Type B pancreatic cell (in vitro differentiated cells): ENCODE measurements around the gene PDE6A. TPM values are rescaled to one million over a fixed set of nuclear protein-coding genes. Genes with fewer than 3 reads are reported as not detected.
A peak's percentile ranks its signal among the peaks of the same experiment; 100 is the strongest.
"Not testable (repeated sequence)": the region's sequence is repeated elsewhere in the genome, so short reads cannot be mapped to it uniquely, and the experiment has no call there.

Experiments
- DNase-seq: peaks from one replicate; pipeline ENCODE4 v3.0.0; 2021; ENCODE audit warnings: mixed read lengths; ENCODE audit not compliant: unreplicated experiment; ENCODE audit errors: extremely low spot score
- H3K27ac Mint-ChIP-seq: 2 replicates; pipeline ENCODE4 v1.8.0; 2021; ENCODE audit warnings: mild to moderate bottlenecking, mixed read lengths
- H3K27me3 Mint-ChIP-seq: 2 replicates; pipeline ENCODE4 v1.8.0; 2021; ENCODE audit warnings: mixed read lengths
- H3K36me3 Mint-ChIP-seq: 2 replicates; pipeline ENCODE4 v1.8.0; 2021; ENCODE audit warnings: mixed read lengths
- H3K4me1 Mint-ChIP-seq: one replicate; pipeline ENCODE4 v1.8.0; 2021; ENCODE audit warnings: mixed read lengths; ENCODE audit not compliant: unreplicated experiment
- H3K4me3 Mint-ChIP-seq: 2 replicates; pipeline ENCODE4 v1.8.0; 2021; ENCODE audit warnings: mild to moderate bottlenecking, mixed read lengths
- H3K9me3 Mint-ChIP-seq: 2 replicates; pipeline ENCODE4 v1.8.0; 2021; ENCODE audit warnings: mixed read lengths
- total RNA-seq: library from RNA; stranded (reverse); gene quantifications from 2 replicates; pipeline ENCODE4 v1.2.1, GENCODE V29; 2021; ENCODE audit warnings: low replicate concordance
- TF ChIP-seq, protein P1 (sequence below): fragments of 200-600 bp; sonication (generic); conservative IDR thresholded peaks from 2 replicates; pipeline ENCODE4 v1.5.0; 2021; ENCODE audit warnings: antibody characterized with exemption, mild to moderate bottlenecking

Gene PDE6A
- total RNA-seq, 1 donor from 2014 or later: not detected

DNA sequence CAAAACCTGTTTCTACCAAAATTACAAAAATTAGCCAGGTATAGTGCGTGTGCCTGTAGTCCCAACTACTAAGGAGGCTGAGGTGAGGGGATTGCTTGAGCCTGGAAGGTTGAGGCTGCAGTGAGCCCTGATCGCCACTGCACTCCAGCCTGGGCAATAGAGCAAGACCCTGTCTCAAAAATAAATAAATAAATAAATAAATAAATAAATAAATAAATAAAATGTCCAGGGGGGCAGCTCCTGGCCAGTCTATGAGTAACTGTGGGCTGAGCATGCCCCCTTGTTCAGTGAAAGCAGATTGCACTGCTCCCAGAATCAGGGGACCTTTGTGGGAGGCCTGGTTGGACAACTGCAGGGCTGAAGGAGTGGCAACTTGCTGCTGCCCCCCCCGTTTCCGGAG lies 62.7 kb downstream of the PDE6A start:
- Mint-ChIP-seq H3K4me3 (no peak overlapping the region), H3K27me3 (no peaks in the 10 kb centered on the region), H3K27ac (no peak overlapping the region), H3K4me1 (no peaks in the 10 kb centered on the region), H3K9me3 (no peaks in the 10 kb centered on the region), H3K36me3 (no peaks in the 10 kb centered on the region)
- TF ChIP-seq, protein P1, sequence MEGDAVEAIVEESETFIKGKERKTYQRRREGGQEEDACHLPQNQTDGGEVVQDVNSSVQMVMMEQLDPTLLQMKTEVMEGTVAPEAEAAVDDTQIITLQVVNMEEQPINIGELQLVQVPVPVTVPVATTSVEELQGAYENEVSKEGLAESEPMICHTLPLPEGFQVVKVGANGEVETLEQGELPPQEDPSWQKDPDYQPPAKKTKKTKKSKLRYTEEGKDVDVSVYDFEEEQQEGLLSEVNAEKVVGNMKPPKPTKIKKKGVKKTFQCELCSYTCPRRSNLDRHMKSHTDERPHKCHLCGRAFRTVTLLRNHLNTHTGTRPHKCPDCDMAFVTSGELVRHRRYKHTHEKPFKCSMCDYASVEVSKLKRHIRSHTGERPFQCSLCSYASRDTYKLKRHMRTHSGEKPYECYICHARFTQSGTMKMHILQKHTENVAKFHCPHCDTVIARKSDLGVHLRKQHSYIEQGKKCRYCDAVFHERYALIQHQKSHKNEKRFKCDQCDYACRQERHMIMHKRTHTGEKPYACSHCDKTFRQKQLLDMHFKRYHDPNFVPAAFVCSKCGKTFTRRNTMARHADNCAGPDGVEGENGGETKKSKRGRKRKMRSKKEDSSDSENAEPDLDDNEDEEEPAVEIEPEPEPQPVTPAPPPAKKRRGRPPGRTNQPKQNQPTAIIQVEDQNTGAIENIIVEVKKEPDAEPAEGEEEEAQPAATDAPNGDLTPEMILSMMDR: no peak
- no peak for DNase-seq

DNA sequence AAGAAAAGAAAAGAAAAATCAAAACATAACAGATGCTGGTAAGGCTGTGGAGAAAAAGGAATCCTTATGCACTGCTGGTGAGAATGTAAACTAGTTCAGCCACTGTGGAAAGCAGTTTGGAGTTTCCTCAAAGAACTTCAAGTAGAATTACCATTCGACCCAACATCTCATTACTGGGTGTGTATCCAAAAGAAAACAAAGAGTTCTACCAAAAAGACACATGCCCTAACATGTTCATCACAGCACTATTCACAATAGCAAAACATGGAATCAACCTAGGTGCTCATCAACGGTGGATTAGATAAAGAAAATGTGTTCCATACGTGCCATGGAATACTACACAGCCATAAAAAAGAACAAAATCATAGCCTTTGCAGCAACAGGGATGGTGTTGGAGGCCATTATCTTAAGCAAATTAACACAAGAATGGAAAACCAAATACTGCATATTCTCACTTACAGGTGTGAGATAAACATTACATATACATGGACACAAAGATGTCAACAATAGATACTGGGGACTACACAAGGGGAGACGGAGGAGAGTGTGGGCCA lies 63.4 kb downstream of the PDE6A start:
- Mint-ChIP-seq H3K4me3 (no peak overlapping the region), H3K27ac (peak overlapping the region; percentile 50), H3K9me3 (no peaks in the 10 kb centered on the region), H3K36me3 (no peaks in the 10 kb centered on the region), H3K27me3 (no peaks in the 10 kb centered on the region), H3K4me1 (no peaks in the 10 kb centered on the region)
- TF ChIP-seq, protein P1: no peak
- DNase-seq: no peak

DNA sequence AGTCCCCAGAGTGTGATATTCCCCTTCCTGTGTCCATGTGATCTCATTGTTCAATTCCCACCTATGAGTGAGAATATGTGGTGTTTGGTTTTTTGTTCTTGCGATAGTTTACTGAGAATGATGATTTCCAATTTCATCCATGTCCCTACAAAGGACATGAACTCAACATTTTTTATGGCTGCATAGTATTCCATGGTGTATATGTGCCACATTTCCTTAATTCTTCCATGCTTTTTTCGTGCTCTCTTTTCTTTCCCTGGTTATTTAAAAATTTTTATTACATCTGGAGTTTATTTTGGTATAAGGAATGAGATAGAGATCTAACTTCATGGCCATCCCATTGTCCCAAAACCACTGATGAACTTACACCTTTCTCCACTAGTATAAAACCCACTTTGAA lies 65.0 kb downstream of the PDE6A start:
- DNase-seq, H3K4me3 Mint-ChIP-seq, H3K4me1 Mint-ChIP-seq, H3K27me3 Mint-ChIP-seq, H3K9me3 Mint-ChIP-seq, H3K36me3 Mint-ChIP-seq, H3K27ac Mint-ChIP-seq: not testable (repeated sequence)

DNA sequence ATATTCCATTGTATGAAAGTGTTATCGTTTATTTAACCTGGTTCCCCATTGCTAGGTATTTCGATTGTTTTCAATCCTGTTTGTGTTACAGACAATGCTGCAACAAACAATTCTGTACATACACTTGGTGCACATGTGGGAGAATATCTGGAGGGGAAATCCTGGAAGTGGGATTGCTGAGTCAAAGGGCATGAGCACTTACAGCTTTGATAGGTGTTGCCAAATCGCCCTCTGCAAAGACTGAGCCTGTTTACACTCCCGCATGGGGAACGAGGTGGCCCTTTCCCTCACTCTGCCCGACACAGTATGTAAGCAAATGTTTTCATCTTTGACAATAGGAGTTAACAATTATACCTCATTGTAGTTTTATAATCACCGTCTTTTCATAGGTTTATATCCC lies 66.2 kb downstream of the PDE6A start:
- Mint-ChIP-seq H3K4me1 (no peaks in the 10 kb centered on the region), H3K27me3 (no peaks in the 10 kb centered on the region), H3K9me3 (no peaks in the 10 kb centered on the region), H3K36me3 (no peaks in the 10 kb centered on the region), H3K4me3 (no peak overlapping the region), H3K27ac (no peak overlapping the region)
- TF ChIP-seq, protein P1: no peak
- no peak for DNase-seq

DNA sequence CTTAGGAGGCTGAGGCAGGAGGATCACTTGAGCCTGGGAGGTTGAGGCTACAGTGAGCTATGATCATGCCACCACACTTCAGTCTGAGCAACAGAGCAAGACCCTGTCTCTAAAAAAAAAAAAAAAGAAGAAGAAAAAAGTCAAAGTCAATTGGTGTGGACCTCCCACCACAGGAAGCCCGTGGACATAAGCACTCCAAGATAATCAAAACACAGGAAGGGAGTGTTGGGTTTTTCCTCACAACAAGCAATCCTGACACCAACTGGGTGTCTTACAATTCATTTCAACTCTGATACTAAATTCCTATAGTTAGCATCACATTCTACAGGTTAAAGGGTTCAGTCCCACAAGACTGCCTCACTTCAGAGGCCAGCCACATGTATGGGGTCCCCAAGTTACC lies 70.7 kb downstream of the PDE6A start:
- Mint-ChIP-seq H3K4me3 (no peak overlapping the region), H3K9me3 (no peaks in the 10 kb centered on the region), H3K27me3 (peaks cover 8% of the 10 kb centered on the region), H3K27ac (no peak overlapping the region), H3K36me3 (no peaks in the 10 kb centered on the region), H3K4me1 (peaks cover 7% of the 10 kb centered on the region)
- TF ChIP-seq, protein P1: no peak
- no peak for DNase-seq

DNA sequence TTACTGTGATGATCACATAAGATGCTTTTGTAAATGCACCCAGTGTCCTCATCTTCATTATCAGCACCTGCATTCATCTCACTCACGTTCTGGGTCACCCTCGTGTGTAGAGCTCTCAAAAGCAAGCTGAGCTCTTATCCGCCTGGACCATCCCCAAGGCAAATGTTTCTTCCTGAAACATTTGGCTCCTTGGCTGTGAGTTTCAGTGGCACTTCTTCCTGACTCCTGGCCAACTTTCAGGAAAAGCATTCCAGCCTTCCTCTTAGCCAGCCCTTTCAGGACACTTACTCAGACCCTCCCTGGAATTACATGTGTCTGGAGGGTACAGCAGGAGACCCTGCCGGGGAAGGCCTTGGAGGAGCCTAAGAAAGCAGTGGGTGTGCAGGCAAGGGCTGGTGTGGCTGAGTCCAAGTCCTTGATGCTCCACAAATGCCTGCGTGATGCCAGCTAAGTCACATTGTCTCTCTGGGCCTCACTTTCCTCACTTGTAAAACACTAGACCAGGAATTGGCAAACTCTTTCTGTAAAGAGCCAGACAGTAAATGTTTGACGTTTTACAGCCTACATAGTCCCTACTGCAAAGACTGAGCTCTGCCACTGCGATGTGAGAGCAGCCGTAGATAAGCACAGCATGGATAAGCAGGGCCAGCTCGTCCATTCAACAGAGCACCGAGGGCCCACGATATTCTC lies 72.1 kb downstream of the PDE6A start:
- Mint-ChIP-seq H3K36me3 (no peaks in the 10 kb centered on the region), H3K27ac (no peak overlapping the region), H3K4me1 (peaks cover 7% of the 10 kb centered on the region), H3K4me3 (no peak overlapping the region), H3K9me3 (no peaks in the 10 kb centered on the region), H3K27me3 (peaks cover 8% of the 10 kb centered on the region)
- DNase-seq: no peak
- TF ChIP-seq, protein P1: no peak
